Osteoblast (primary cell): ENCODE results near the gene PRKAR1B. TPM values are rescaled to one million over a fixed set of nuclear protein-coding genes. Genes with fewer than 3 reads are reported as not detected.
A peak's percentile ranks its signal among the peaks of the same experiment; 100 is the strongest.

Experiments used
- DNase-seq: peaks from one replicate; pipeline ENCODE4 v3.0.0; 2011; ENCODE audit warnings: low spot score, mixed read lengths; ENCODE audit not compliant: insufficient read length; ENCODE audit errors: missing footprints
- H2AFZ ChIP-seq: 2 replicates; pipeline ENCODE4 v1.6.0; 2011; ENCODE audit warnings: mild to moderate bottlenecking, low read length
- H3K27ac ChIP-seq: 2 replicates; pipeline ENCODE4 v1.5.1; 2011; ENCODE audit warnings: mild to moderate bottlenecking, low read depth, low read length, moderate library complexity
- H3K27me3 ChIP-seq: 2 replicates; pipeline ENCODE4 v1.6.0; 2012; ENCODE audit warnings: mild to moderate bottlenecking, control low read depth, inconsistent platforms, low read length, moderate library complexity; ENCODE audit not compliant: insufficient read depth
- H3K36me3 ChIP-seq: 2 replicates; pipeline ENCODE4 v1.5.1; 2011; ENCODE audit warnings: mild to moderate bottlenecking, low read length, control low read depth, moderate library complexity; ENCODE audit not compliant: insufficient read depth
- H3K4me1 ChIP-seq: 2 replicates; pipeline ENCODE4 v1.5.1; 2011; ENCODE audit warnings: mild to moderate bottlenecking, low read length, control low read depth, moderate library complexity; ENCODE audit not compliant: insufficient read depth
- H3K4me2 ChIP-seq: 2 replicates; pipeline ENCODE4 v1.6.0; 2011; ENCODE audit warnings: mild to moderate bottlenecking, low read length; ENCODE audit not compliant: insufficient read depth
- H3K4me3 ChIP-seq: fragments of 200-600 bp; sonication (generic); 3 replicates; pipeline ENCODE4 v1.5.1; 2012; ENCODE audit warnings: mild to moderate bottlenecking, low read length, inconsistent platforms; ENCODE audit not compliant: insufficient read depth
- H3K79me2 ChIP-seq: 2 replicates; pipeline ENCODE4 v1.6.0; 2012; ENCODE audit warnings: mild to moderate bottlenecking, low read length, control low read depth, inconsistent platforms; ENCODE audit not compliant: insufficient read depth
- H3K9me3 ChIP-seq: 2 replicates; pipeline ENCODE4 v1.5.1; 2011; ENCODE audit warnings: low read depth, low read length, control low read depth
- H4K20me1 ChIP-seq: 2 replicates; pipeline ENCODE4 v1.6.0; 2012; ENCODE audit warnings: mild to moderate bottlenecking, low read length, control low read depth; ENCODE audit not compliant: insufficient read depth
- total RNA-seq: library from RNA; depleted of rRNA; stranded (reverse); fragments of >200 nt; gene quantifications from 2 replicates; pipeline ENCODE4 v1.2.3, GENCODE V29; 2012
- TF ChIP-seq, protein P1 (sequence below): IDR thresholded peaks from 2 replicates; pipeline ENCODE4 v1.5.1; 2011; ENCODE audit warnings: mild to moderate bottlenecking, low read depth, low read length, moderate library complexity; ENCODE audit errors: extremely low read depth

PRKAR1B gene
- total RNA-seq, 1 donor, result 6.5 TPM

DNA sequence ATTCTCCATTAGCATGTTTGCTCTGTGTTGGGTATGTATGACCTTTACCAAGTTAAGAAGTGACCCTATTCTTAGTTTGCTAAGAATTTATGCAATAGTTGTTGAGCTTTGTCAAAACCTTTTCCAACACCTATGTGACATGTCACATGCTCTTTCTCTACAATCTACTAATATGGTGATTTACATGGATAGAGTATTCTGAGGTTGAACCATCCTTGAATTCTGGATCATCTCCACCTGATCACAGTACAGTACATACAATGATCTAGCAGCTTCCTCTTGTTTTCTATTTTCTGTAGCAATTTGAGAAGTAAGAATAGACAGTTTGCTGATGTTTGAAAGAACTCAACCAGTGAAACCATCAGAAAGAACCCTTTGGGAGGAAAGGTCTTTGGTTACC is 106.2 kb downstream of the PRKAR1B start:
- H3K9me3 ChIP-seq, result peaks cover 8% of the 10 kb centered on the region
- H3K27ac ChIP-seq, result no peak overlapping the region
- H3K36me3 ChIP-seq, result no peaks in the 10 kb centered on the region
- no peaks in the 10 kb centered on the region for H4K20me1 ChIP-seq
- no peaks in the 10 kb centered on the region for H3K79me2 ChIP-seq
- no peak overlapping the region for H3K4me2 ChIP-seq
- H3K4me3 ChIP-seq, result no peak overlapping the region
- DNase-seq, result peak; percentile 67
- TF ChIP-seq, protein P1, sequence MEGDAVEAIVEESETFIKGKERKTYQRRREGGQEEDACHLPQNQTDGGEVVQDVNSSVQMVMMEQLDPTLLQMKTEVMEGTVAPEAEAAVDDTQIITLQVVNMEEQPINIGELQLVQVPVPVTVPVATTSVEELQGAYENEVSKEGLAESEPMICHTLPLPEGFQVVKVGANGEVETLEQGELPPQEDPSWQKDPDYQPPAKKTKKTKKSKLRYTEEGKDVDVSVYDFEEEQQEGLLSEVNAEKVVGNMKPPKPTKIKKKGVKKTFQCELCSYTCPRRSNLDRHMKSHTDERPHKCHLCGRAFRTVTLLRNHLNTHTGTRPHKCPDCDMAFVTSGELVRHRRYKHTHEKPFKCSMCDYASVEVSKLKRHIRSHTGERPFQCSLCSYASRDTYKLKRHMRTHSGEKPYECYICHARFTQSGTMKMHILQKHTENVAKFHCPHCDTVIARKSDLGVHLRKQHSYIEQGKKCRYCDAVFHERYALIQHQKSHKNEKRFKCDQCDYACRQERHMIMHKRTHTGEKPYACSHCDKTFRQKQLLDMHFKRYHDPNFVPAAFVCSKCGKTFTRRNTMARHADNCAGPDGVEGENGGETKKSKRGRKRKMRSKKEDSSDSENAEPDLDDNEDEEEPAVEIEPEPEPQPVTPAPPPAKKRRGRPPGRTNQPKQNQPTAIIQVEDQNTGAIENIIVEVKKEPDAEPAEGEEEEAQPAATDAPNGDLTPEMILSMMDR, result no peak
- H3K4me1 ChIP-seq, result peaks cover 2% of the 10 kb centered on the region
- H2AFZ ChIP-seq, result no peak overlapping the region
- no peaks in the 10 kb centered on the region for H3K27me3 ChIP-seq

DNA sequence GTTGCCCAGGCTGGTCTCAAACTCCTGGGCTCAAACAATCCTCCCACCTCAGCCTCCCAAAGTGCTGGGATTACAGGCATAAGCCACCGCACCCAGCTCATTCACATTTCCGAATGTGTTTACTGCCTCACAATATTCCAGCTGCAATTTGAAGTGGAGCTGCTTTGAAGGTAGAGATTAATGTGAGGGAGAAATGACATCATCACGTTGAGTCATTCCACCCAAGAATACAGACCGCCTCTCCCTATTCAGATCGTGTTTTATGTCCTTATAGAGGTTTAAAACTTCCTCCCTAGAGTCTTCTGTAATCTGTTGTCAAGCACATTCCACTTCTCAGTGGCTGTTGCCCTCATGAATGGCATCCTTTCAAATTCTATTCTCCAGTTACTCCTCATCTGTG is 107.0 kb downstream of the PRKAR1B start:
- peaks cover 2% of the 10 kb centered on the region for H3K4me1 ChIP-seq
- no peaks in the 10 kb centered on the region for H4K20me1 ChIP-seq
- DNase-seq, result peak; percentile 98
- TF ChIP-seq, protein P1, result no peak
- H3K4me2 ChIP-seq, result no peak overlapping the region
- no peak overlapping the region for H2AFZ ChIP-seq
- H3K4me3 ChIP-seq, result no peak overlapping the region
- peaks cover 8% of the 10 kb centered on the region for H3K9me3 ChIP-seq
- no peaks in the 10 kb centered on the region for H3K36me3 ChIP-seq
- H3K79me2 ChIP-seq, result no peaks in the 10 kb centered on the region
- H3K27me3 ChIP-seq, result no peaks in the 10 kb centered on the region
- no peak overlapping the region for H3K27ac ChIP-seq

GRCh38 chr7:619368-619840 is 107.7 kb downstream of the PRKAR1B start:
- no peak overlapping the region for H2AFZ ChIP-seq
- peaks cover 8% of the 10 kb centered on the region for H3K9me3 ChIP-seq
- H3K27ac ChIP-seq, result no peak overlapping the region
- no peak overlapping the region for H3K4me2 ChIP-seq
- peaks cover 2% of the 10 kb centered on the region for H3K4me1 ChIP-seq
- no peak overlapping the region for H3K4me3 ChIP-seq
- no peaks in the 10 kb centered on the region for H3K27me3 ChIP-seq
- no peaks in the 10 kb centered on the region for H3K79me2 ChIP-seq
- peak; percentile 55 for DNase-seq
- no peaks in the 10 kb centered on the region for H4K20me1 ChIP-seq
- TF ChIP-seq, protein P1, result no peak
- no peaks in the 10 kb centered on the region for H3K36me3 ChIP-seq

DNA sequence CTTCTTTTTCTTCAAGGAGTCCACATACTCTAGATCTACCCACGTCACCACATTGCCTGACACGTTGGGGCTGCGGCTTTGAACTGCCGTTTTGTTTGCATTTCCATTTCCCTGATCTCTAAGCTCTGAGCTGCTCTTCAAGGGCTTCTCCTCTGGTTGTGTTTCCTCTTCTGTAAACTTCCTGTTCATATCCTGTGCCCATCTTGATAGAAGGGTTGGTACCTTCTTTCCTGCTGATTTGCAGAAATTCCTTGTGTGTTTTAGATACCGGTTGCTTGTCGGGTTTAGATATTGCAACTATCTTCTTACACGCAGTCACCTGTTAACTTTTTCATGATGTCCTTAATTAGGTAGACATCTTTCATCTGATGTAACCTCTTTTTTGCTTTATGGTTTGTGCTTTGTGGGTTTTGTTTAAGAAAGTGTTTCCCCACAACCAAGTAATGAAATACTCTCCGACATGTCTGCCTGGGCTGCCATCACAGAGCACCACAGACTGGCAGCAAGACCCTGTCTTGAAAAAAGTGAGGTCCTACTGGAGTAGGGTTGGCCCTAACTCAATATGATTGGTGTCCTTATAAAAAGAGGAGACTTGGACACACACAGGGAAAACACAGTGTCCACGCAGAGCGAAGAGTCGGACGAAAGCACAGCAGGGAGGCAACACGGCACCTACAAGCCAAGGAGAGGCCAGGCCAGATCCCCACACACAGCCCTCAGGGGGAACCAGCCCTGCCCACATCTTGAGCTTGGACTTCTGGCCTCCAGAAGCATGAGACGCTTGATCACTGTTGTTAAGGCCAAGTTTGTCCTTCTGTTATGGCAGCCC is 108.3 kb downstream of the PRKAR1B start:
- Histone ChIP-seq H3K27ac (no peak overlapping the region), H2AFZ (no peak overlapping the region), H3K4me1 (peaks cover 2% of the 10 kb centered on the region), H4K20me1 (no peaks in the 10 kb centered on the region), H3K9me3 (peaks cover 8% of the 10 kb centered on the region), H3K4me3 (no peak overlapping the region), H3K36me3 (no peaks in the 10 kb centered on the region), H3K27me3 (no peaks in the 10 kb centered on the region), H3K4me2 (no peak overlapping the region), H3K79me2 (no peaks in the 10 kb centered on the region)
- TF ChIP-seq, protein P1, result no peak
- DNase-seq, result peak; percentile 73
